A549 (cell line): ENCODE data around the gene EFNA5. TPM values are rescaled to one million over a fixed set of nuclear protein-coding genes. Genes with fewer than 3 reads are reported as not detected.

Experiments
- ATAC-seq, 2 experiments: fragments of 200-7000 bp in 1 of 2; fragments of >200 bp in 1 of 2; cut with Nextera tagmentation in 1 of 2; cut with Tn5 transposase in 1 of 2; 3 replicates each; pipeline versions ENCODE4 v1.8.0 to v1.9.1; 2018 to 2020; ENCODE audit warnings: mild to moderate bottlenecking in 1 of 2, moderate library complexity in 1 of 2
- CTCF ChIA-PET: fragments of 300-600 bp; sonication (Branson Sonifier 250); formaldehyde crosslinking; extraction: SDS; loops from one replicate; lab custom pipeline; 2021; ENCODE audit warnings: antibody characterized with exemption, inconsistent platforms; lab: Yijun Ruan, JAX
- POLR2A ChIA-PET: fragments of 350-600 bp; formaldehyde crosslinking; extraction: SDS; loops from one replicate; lab custom pipeline; 2021; ENCODE audit warnings: antibody characterized with exemption, inconsistent platforms; lab: Yijun Ruan, JAX
- DNase-seq, 2 experiments: peaks; one replicate each; pipeline versions ENCODE4 v3.0.0 to v3.0.0-alpha.2; 2011 to 2016; ENCODE audit warnings: low read depth in 1 of 2, low spot score in 1 of 2
- FAIRE-seq: peaks from 2 replicates; lab custom pipeline; 2011; peaks lifted over from hg19 to GRCh38; lab: Jason Lieb, UNC
- H3K27ac ChIP-seq, 2 experiments: fragments of >200 bp; sonication (Bioruptor Twin); formaldehyde crosslinking; 3 replicates each; pipeline ENCODE4 v1.5.1; 2016 to 2017
- H3K4me1 ChIP-seq: fragments of >200 bp; sonication (Bioruptor Twin); formaldehyde crosslinking; 3 replicates; pipeline ENCODE4 v1.6.1; 2016
- H3K4me2 ChIP-seq: fragments of >200 bp; sonication (Bioruptor Twin); formaldehyde crosslinking; 3 replicates; pipeline ENCODE4 v1.6.1; 2016
- H3K4me3 ChIP-seq: fragments of >200 bp; sonication (Bioruptor Twin); formaldehyde crosslinking; 3 replicates; pipeline ENCODE4 v1.5.1; 2016
- H3K9me3 ChIP-seq: fragments of >200 bp; sonication (Bioruptor Twin); formaldehyde crosslinking; 3 replicates; pipeline ENCODE4 v1.6.1; 2016
- BCL3 ChIP-seq: fragments of >200 bp; sonication (Bioruptor Twin); formaldehyde crosslinking; IDR thresholded peaks from 3 replicates; pipeline ENCODE4 v1.6.1; 2016
- BHLHE40 ChIP-seq: IDR thresholded peaks from 2 replicates; pipeline ENCODE4 v1.6.1; 2012; ENCODE audit warnings: low read depth, low read length, inconsistent platforms
- CBX2 ChIP-seq: fragments of 200-600 bp; sonication (generic); IDR thresholded peaks from 2 replicates; pipeline ENCODE4 v1.6.1; 2016; ENCODE audit warnings: low read depth, mild to moderate bottlenecking, borderline replicate concordance
- CBX8 ChIP-seq: fragments of 200-600 bp; sonication (generic); IDR thresholded peaks from 2 replicates; pipeline ENCODE4 v1.6.1; 2016
- HDAC2 ChIP-seq: fragments of 200-600 bp; sonication (generic); IDR thresholded peaks from 2 replicates; pipeline ENCODE4 v1.6.1; 2016
- HEYL ChIP-seq: fragments of 250-450 bp; sonication (Bioruptor Pico); IDR thresholded peaks from 2 replicates; pipeline ENCODE4 v1.8.0; 2021; ENCODE audit warnings: mild to moderate bottlenecking, moderate library complexity
- HOXA7 ChIP-seq: fragments of 250-450 bp; sonication (Bioruptor Pico); IDR thresholded peaks from 2 replicates; pipeline ENCODE4 v1.5.0; 2020; ENCODE audit warnings: mild to moderate bottlenecking, moderate library complexity
- KDM1A ChIP-seq: fragments of 200-600 bp; sonication (generic); IDR thresholded peaks from 2 replicates; pipeline ENCODE4 v1.6.1; 2016; ENCODE audit warnings: low read depth, mild to moderate bottlenecking
- POLR2A ChIP-seq: IDR thresholded peaks from 2 replicates; pipeline ENCODE4 v1.6.1; 2012; ENCODE audit warnings: mild to moderate bottlenecking, low read length
- POLR2AphosphoS2 ChIP-seq: conservative IDR thresholded peaks from 2 replicates; pipeline ENCODE4 v1.6.1; 2012; ENCODE audit warnings: low read length, improper control_type of control experiment, inconsistent platforms
- REST ChIP-seq: fragments of 200-600 bp; sonication (generic); IDR thresholded peaks from 2 replicates; pipeline ENCODE4 v1.6.1; 2016; ENCODE audit warnings: antibody characterized with exemption, mild to moderate bottlenecking, moderate library complexity
- RFX5 ChIP-seq: fragments of 450-650 bp; IDR thresholded peaks from 2 replicates; pipeline ENCODE4 v1.7.1; 2014; ENCODE audit warnings: antibody characterized with exemption, mild to moderate bottlenecking, moderate library complexity
- TP53 ChIP-seq: fragments of 250-450 bp; sonication (Bioruptor Pico); IDR thresholded peaks from 2 replicates; pipeline ENCODE4 v1.5.0; 2021; ENCODE audit warnings: mild to moderate bottlenecking, moderate library complexity
- ZFP36 ChIP-seq: fragments of 450-650 bp; IDR thresholded peaks from 2 replicates; pipeline ENCODE4 v1.6.1; 2014; ENCODE audit warnings: borderline replicate concordance; ENCODE audit not compliant: partially characterized antibody
- ZSCAN20 ChIP-seq: fragments of 250-450 bp; sonication (Bioruptor Pico); IDR thresholded peaks from 2 replicates; pipeline ENCODE4 v1.8.0; 2022; ENCODE audit warnings: mild to moderate bottlenecking, moderate library complexity
- WGBS: methylation state at CpG from one replicate; pipeline ENCODE4 v1.1.6; 2017; ENCODE audit errors: missing lambda C conversion rate; 5-methylcytosine and 5-hydroxymethylcytosine counted together
- polyA plus RNA-seq, 4 experiments: library from polyadenylated mRNA; depleted of rRNA in 3 of 4; stranded (reverse); fragments of >200 nt; fragmentation: RNase III in 1 of 4; extraction: RNeasy Plus Mini Kit Qiagen cat#74134 plus additional on column Dnase treatment in 1 of 4; gene quantifications; 2 replicates in 3 of 4; 3 replicates in 1 of 4; pipeline ENCODE4 v1.2.3, GENCODE V29; 2011 to 2017
- TF ChIP-seq, protein P1 (sequence below): fragments of 250-450 bp; sonication (Bioruptor Pico); IDR thresholded peaks from 2 replicates; pipeline ENCODE4 v1.5.0; 2020; ENCODE audit warnings: low read depth, mild to moderate bottlenecking, moderate library complexity
- TF ChIP-seq, protein P2 (sequence below): fragments of 150-350 bp; IDR thresholded peaks from 2 replicates; pipeline ENCODE4 v1.6.1; 2014; ENCODE audit warnings: low read depth, mild to moderate bottlenecking, low read length
- TF ChIP-seq, protein P3 (sequence below): fragments of >200 bp; sonication (Bioruptor Twin); formaldehyde crosslinking; IDR thresholded peaks from 3 replicates; pipeline ENCODE4 v1.5.1; 2016

EFNA5 gene
- polyA plus RNA-seq, 2 of the 4 experiments (the other 2 are of a cell fraction): 8.5 to 20.7 TPM

DNA sequence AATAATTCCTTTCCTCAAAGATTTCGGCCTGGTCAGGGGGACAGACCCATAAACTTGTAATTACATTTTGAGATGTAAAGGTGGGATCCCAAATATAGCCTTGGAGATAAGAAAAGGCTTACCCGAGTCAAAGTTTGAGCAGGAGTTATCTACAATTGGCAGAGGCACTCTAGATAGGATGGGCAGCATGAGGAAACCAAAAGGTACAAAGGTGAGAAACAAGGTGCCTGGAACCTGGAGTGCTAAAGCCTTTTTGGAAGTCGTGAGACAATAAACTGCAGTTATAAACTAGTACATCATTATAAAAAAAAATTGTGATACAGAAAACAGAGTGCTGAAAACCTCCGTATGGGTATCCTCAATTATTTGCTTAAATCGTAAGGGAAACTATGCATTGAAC lies 212.4 kb downstream of the EFNA5 start:
- CTCF ChIA-PET: no interaction called here
- POLR2A ChIA-PET: no interaction called here

More for the DNA sequence above, 212.4 kb downstream of the EFNA5 start:
- peak overlapping the region; percentile 66; the same call in 1 of the 3 replicates for H3K4me2 ChIP-seq
- peak overlapping the region in 1 of 2 experiments; percentile 78; a peak in 2 of 6 replicates for H3K27ac ChIP-seq
- FAIRE-seq: no peak
- no peak for DNase-seq
- peaks cover 90% of the 10 kb centered on the region for H3K4me1 ChIP-seq
- WGBS: 66% methylated on average over 5 of the region's 5 CpGs
- TF ChIP-seq CBX2 (no peak), KDM1A (no peak), HEYL (CRISPR knock-in tag) (no peak), BCL3 (no peak), POLR2AphosphoS2 (no peak), POLR2A (no peak), REST (no peak), TP53 (CRISPR knock-in tag) (no peak), CBX8 (no peak), ZSCAN20 (CRISPR knock-in tag) (no peak), HOXA7 (no peak), RFX5 (no peak), HDAC2 (no peak), ZFP36 (no peak), BHLHE40 (no peak)
- TF ChIP-seq, protein P1, sequence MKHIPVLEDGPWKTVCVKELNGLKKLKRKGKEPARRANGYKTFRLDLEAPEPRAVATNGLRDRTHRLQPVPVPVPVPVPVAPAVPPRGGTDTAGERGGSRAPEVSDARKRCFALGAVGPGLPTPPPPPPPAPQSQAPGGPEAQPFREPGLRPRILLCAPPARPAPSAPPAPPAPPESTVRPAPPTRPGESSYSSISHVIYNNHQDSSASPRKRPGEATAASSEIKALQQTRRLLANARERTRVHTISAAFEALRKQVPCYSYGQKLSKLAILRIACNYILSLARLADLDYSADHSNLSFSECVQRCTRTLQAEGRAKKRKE (CRISPR knock-in tag): no peak
- TF ChIP-seq, protein P2, sequence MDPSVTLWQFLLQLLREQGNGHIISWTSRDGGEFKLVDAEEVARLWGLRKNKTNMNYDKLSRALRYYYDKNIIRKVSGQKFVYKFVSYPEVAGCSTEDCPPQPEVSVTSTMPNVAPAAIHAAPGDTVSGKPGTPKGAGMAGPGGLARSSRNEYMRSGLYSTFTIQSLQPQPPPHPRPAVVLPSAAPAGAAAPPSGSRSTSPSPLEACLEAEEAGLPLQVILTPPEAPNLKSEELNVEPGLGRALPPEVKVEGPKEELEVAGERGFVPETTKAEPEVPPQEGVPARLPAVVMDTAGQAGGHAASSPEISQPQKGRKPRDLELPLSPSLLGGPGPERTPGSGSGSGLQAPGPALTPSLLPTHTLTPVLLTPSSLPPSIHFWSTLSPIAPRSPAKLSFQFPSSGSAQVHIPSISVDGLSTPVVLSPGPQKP: no peak
- TF ChIP-seq, protein P3, sequence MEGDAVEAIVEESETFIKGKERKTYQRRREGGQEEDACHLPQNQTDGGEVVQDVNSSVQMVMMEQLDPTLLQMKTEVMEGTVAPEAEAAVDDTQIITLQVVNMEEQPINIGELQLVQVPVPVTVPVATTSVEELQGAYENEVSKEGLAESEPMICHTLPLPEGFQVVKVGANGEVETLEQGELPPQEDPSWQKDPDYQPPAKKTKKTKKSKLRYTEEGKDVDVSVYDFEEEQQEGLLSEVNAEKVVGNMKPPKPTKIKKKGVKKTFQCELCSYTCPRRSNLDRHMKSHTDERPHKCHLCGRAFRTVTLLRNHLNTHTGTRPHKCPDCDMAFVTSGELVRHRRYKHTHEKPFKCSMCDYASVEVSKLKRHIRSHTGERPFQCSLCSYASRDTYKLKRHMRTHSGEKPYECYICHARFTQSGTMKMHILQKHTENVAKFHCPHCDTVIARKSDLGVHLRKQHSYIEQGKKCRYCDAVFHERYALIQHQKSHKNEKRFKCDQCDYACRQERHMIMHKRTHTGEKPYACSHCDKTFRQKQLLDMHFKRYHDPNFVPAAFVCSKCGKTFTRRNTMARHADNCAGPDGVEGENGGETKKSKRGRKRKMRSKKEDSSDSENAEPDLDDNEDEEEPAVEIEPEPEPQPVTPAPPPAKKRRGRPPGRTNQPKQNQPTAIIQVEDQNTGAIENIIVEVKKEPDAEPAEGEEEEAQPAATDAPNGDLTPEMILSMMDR: no peak
- TF ChIP-seq, all 56 proteins: peak for 0
- Histone ChIP-seq H3K4me3 (no peak overlapping the region), H3K9me3 (no peaks in the 10 kb centered on the region)
- no peak for ATAC-seq
